DND-41 (cell line): Measurements from ENCODE around the gene PDPN.

ENCODE experiments used
- ATAC-seq: fragments of 200-7000 bp; cut with Tn5 transposase; 3 replicates; pipeline ENCODE4 v1.9.1; 2021; ENCODE audit warnings: low read depth; ENCODE audit not compliant: insufficient read depth
- DNase-seq: peaks from one replicate; pipeline ENCODE4 v3.0.0-alpha.2; 2020
- H2AFZ ChIP-seq: 2 replicates; pipeline ENCODE4 v1.6.0; 2012; ENCODE audit warnings: low read depth, low read length
- H3K27ac ChIP-seq: 2 replicates; pipeline ENCODE4 v1.5.1; 2012; ENCODE audit warnings: low read length, inconsistent platforms
- H3K27me3 ChIP-seq: fragments of 200-600 bp; sonication (generic); 2 replicates; pipeline ENCODE4 v1.6.0; 2012; ENCODE audit warnings: low read length, mild to moderate bottlenecking, inconsistent platforms; ENCODE audit not compliant: insufficient read depth, poor library complexity
- H3K36me3 ChIP-seq: 2 replicates; pipeline ENCODE4 v1.5.1; 2012; ENCODE audit warnings: low read length, inconsistent platforms; ENCODE audit not compliant: insufficient read depth
- H3K4me1 ChIP-seq: 2 replicates; pipeline ENCODE4 v1.5.1; 2012; ENCODE audit warnings: mild to moderate bottlenecking, low read length; ENCODE audit not compliant: insufficient read depth
- H3K4me2 ChIP-seq: 2 replicates; pipeline ENCODE4 v1.6.0; 2012; ENCODE audit warnings: mild to moderate bottlenecking, moderate library complexity, low read length, inconsistent platforms; ENCODE audit not compliant: insufficient read depth
- H3K4me3 ChIP-seq, 2 experiments: fragments of 200-600 bp in 1 of 2; shearing (Covaris generic) in 1 of 2; 2 replicates each; pipeline ENCODE4 v1.5.1; 2012 to 2016; ENCODE audit warnings: inconsistent platforms in 2 of 2, low read length in 2 of 2, mild to moderate bottlenecking in 2 of 2, low read depth in 1 of 2, moderate library complexity in 1 of 2
- H3K79me2 ChIP-seq: 2 replicates; pipeline ENCODE4 v1.6.0; 2012; ENCODE audit warnings: low read length, inconsistent platforms; ENCODE audit not compliant: insufficient read depth
- H3K9ac ChIP-seq: 2 replicates; pipeline ENCODE4 v1.6.0; 2012; ENCODE audit warnings: low read depth, mild to moderate bottlenecking, inconsistent platforms, low read length, moderate library complexity
- H3K9me3 ChIP-seq: 2 replicates; pipeline ENCODE4 v1.5.1; 2012; ENCODE audit warnings: low read length, moderate library complexity, mild to moderate bottlenecking, inconsistent platforms; ENCODE audit not compliant: insufficient read depth, severe bottlenecking
- H4K20me1 ChIP-seq: 2 replicates; pipeline ENCODE4 v1.6.0; 2012; ENCODE audit warnings: low read length; ENCODE audit not compliant: insufficient read depth
- CTCF ChIP-seq: IDR thresholded peaks from 2 replicates; pipeline ENCODE4 v1.5.1; 2012; ENCODE audit warnings: borderline replicate concordance, low read length, moderate library complexity, mild to moderate bottlenecking; ENCODE audit not compliant: poor library complexity, severe bottlenecking; ENCODE audit errors: extremely low read depth
- EZH2 ChIP-seq: IDR thresholded peaks from 3 replicates; pipeline ENCODE4 v1.6.1; 2012; ENCODE audit warnings: borderline replicate concordance, low read depth, mild to moderate bottlenecking, moderate library complexity, low read length, inconsistent platforms; ENCODE audit not compliant: severe bottlenecking

PDPN gene

GRCh38 chr1:13570924-13571323 lies 12.7 kb upstream of the PDPN start:
- H3K4me3 ChIP-seq = no peak overlapping the region
- no peak overlapping the region for H2AFZ ChIP-seq
- no peaks in the 10 kb centered on the region for H3K79me2 ChIP-seq
- no peak overlapping the region for H3K9ac ChIP-seq
- no peak overlapping the region for H3K4me2 ChIP-seq
- no peaks in the 10 kb centered on the region for H3K9me3 ChIP-seq
- H3K27ac ChIP-seq = no peak overlapping the region
- H3K4me1 ChIP-seq = peaks cover 8% of the 10 kb centered on the region
- TF ChIP-seq CTCF (peak; percentile 74), EZH2 (no peak)
- ATAC-seq (peak; percentile 67; the same call in 2 of the 3 replicates), DNase-seq (peak; percentile 25)
- no peaks in the 10 kb centered on the region for H3K36me3 ChIP-seq
- H3K27me3 ChIP-seq = no peaks in the 10 kb centered on the region
- H4K20me1 ChIP-seq = no peaks in the 10 kb centered on the region

GRCh38 chr1:13573586-13573985 lies 10.0 kb upstream of the PDPN start:
- H3K4me2 ChIP-seq = no peak overlapping the region
- H2AFZ ChIP-seq = no peak overlapping the region
- H4K20me1 ChIP-seq = no peaks in the 10 kb centered on the region
- H3K27ac ChIP-seq = no peak overlapping the region
- no peaks in the 10 kb centered on the region for H3K36me3 ChIP-seq
- no peaks in the 10 kb centered on the region for H3K79me2 ChIP-seq
- DNase-seq = no peak
- ATAC-seq = no peak
- H3K4me3 ChIP-seq = no peak overlapping the region
- peaks cover 8% of the 10 kb centered on the region for H3K4me1 ChIP-seq
- H3K27me3 ChIP-seq = no peaks in the 10 kb centered on the region
- no peak overlapping the region for H3K9ac ChIP-seq
- TF ChIP-seq EZH2 (no peak), CTCF (no peak)
- no peaks in the 10 kb centered on the region for H3K9me3 ChIP-seq

- no peak overlapping the region for H3K27ac ChIP-seq
- H4K20me1 ChIP-seq = no peaks in the 10 kb centered on the region
- TF ChIP-seq EZH2 (no peak), CTCF (no peak)
- H3K9me3 ChIP-seq = no peaks in the 10 kb centered on the region
- H3K27me3 ChIP-seq = peaks cover 8% of the 10 kb centered on the region
- no peak overlapping the region for H3K4me2 ChIP-seq
- no peak overlapping the region for H3K9ac ChIP-seq
- no peaks in the 10 kb centered on the region for H3K4me1 ChIP-seq
- DNase-seq (no peak), ATAC-seq (no peak)
- H3K4me3 ChIP-seq = no peak overlapping the region
- H3K79me2 ChIP-seq = no peaks in the 10 kb centered on the region
- H3K36me3 ChIP-seq = no peaks in the 10 kb centered on the region
- H2AFZ ChIP-seq = no peak overlapping the region
Measured at GRCh38 chr1:13576926-13577325, 6.7 kb upstream of the PDPN start.

- no peaks in the 10 kb centered on the region for H3K79me2 ChIP-seq
- H3K4me3 ChIP-seq = no peak overlapping the region
- no peaks in the 10 kb centered on the region for H3K36me3 ChIP-seq
- no peaks in the 10 kb centered on the region for H3K4me1 ChIP-seq
- no peak for ATAC-seq
- H2AFZ ChIP-seq = no peak overlapping the region
- H3K9me3 ChIP-seq = no peaks in the 10 kb centered on the region
- DNase-seq = no peak
- no peak overlapping the region for H3K4me2 ChIP-seq
- no peaks in the 10 kb centered on the region for H4K20me1 ChIP-seq
- no peak overlapping the region for H3K27ac ChIP-seq
- peaks cover 8% of the 10 kb centered on the region for H3K27me3 ChIP-seq
- TF ChIP-seq EZH2 (no peak), CTCF (no peak)
- no peak overlapping the region for H3K9ac ChIP-seq
Measured at GRCh38 chr1:13577846-13578245, 5.8 kb upstream of the PDPN start.
